GM19372 (cell line): Measurements from ENCODE around the gene ZC3H13.
"Not testable (repeated sequence)": the region's sequence is repeated elsewhere in the genome, so short reads cannot be mapped to it uniquely, and the experiment has no call there.

Experiments
- ATAC-seq: cut with Tn5 transposase; IDR thresholded peaks from one replicate; pipeline ENCODE4 v1.9.1; 2021; ENCODE audit warnings: mild to moderate bottlenecking, low read depth, moderate library complexity; ENCODE audit not compliant: unreplicated experiment

The ZC3H13 gene

DNA sequence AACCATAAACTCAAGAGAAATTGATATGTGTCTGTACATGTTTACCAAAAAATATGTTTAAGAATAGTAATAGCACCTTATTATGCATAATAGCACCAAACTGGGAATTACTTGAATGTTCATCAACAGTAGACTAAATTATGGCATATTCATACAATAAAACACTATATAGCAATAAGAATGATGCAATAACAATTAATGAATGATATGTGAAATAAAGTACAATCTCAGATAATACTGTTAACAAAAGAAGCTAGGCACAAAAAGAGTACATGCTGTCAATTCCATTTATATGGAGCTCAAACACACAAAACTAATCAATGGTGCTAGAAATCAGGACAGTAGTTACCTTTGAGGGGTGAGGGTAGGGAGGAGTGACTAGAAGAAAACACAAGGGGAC is 36.3 kb downstream of the ZC3H13 start:
- ATAC-seq = no peak

DNA sequence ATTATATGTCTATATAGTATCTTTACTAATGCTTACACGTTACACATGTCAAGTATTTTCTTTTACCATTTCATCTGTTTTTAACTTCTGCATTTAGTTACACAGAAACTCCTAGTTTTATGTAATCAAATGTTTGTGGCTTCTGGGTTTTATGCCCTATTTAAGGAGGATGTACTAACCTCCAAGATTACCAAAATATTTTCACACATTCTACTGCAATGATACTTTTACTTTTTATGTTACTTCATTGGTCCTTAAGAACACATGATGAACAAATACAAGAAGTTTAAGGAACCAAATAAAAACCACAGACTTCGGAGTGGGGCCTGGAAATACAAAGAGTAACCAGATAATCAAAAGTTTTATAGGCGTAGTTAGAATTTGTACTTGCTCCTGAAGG is 37.2 kb downstream of the ZC3H13 start:
- no peak for ATAC-seq

- no peak for ATAC-seq
These were observed 40.1 kb downstream of the ZC3H13 start for GRCh38 chr13:46012404-46012803.

DNA sequence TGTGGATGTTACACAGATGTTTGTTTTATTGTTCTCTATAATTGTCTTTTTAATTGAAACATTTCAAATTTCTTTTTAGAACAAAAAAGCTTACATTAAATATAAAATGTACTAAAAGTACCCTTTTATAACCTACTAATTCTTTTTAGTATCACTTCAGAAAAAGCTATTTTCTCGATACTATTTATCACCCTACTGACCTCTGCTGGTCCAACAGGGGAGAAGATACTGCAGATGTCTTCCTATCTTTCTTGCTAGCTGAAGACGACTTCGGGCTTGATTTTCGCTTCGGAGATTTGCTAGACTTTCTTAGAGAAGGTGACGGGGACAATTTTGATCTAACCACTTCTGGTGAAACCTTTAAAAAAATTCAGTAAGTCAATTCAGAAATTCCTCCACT is 42.4 kb downstream of the ZC3H13 start:
- no peak for ATAC-seq

GRCh38 chr13:46008631-46009030 is 43.9 kb downstream of the ZC3H13 start:
- ATAC-seq = no peak

GRCh38 chr13:46006688-46007452 is 45.7 kb downstream of the ZC3H13 start:
- no peak for ATAC-seq

DNA sequence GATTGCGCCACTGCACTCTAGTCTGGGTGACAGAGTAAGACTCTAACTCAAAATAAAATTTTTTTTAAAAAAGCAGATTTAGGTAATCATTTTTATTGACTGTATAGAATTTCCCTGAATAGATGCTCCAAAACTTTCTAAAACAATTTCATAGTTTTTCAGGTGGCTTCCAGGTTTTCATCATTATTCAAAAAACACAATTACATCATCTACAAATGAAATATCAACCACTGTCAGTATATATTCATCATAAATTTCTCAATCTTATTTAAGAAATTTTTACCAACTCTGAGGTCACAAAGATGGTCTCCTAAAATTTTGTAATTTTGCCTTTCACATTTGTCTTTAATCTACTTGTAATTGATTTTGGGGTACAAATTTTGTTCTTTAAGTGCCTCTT is 48.1 kb downstream of the ZC3H13 start:
- no peak for ATAC-seq

DNA sequence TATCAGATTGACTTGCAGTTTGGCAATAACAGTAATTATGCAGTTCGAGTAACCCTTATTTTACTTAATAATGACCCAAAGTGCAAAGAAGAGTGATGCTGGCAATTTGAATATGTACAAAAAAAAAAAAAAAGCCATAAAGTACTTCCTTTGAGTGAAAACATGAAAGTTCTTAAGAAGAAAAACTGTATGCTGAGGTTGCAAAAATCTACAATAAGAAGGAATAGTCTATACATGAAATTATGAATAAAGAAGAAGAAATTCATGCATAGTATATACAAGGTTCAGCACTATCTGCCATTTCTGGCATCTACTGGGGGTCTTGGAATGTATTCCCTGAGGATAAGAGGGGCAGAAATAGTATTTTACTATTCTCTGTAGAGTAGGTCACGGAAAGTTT is 55.9 kb downstream of the ZC3H13 start:
- no peak for ATAC-seq

DNA sequence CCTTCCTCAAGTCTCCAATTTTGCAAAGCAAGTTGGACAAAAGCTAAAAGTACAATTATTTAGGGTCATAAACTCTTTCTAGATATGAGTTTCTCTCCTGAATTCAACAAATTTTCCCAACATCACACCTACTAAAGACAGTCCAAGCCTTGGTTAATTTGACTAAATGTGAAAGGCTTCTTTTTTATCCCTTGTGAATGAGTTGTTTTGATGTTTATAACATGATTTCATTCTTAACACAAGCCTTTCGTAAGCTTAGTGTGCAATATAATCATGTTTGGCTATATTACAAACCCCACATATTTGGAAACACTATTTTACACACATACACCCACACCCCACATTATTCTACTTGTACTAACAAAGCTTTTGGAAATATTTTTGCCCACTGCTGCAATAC is 57.3 kb downstream of the ZC3H13 start:
- ATAC-seq = no peak

DNA sequence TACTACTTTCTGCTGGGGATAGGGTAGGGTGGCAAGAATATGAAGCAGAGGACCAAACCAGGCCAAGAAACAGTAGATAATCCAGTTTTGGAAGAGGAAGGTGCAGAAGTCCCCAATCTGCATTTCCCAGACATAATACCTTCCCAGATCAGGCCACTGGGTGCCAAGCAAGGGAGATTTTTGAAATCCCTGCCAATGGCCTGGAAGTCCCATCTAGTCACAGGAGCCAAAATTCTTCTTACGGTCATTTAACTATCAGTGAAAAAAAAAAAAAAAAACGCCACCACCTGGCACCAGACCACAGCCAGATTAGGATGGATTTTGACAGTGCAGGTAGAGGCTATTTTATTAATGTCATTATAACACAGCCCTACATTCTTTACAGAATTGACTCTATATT is 57.8 kb downstream of the ZC3H13 start:
- no peak for ATAC-seq

GRCh38 chr13:45989607-45990006 is 62.9 kb downstream of the ZC3H13 start:
- no peak for ATAC-seq

GRCh38 chr13:45981127-45981526 is 71.4 kb downstream of the ZC3H13 start:
- ATAC-seq = not testable (repeated sequence)

DNA sequence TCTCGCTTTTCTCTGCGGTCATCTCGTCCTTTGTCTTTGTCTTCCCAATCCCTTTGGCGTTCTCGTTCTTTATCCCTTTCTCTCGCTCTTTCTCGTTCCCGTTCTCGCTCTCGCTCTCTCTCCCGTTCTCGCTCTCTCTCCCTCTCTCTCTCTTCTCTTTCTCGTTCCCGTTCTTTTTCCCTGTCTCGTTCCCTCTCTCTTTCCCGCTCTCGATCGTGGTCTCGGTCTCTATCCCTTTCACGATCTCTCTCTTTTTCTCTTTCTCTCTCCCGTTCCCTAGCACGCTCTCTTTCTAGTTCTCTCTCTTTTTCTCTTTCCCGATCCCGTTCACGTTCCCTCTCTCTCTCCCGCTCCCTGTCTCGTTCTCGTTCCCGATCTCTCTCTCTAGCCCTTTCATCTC is 77.2 kb downstream of the ZC3H13 start:
- ATAC-seq = no peak

DNA sequence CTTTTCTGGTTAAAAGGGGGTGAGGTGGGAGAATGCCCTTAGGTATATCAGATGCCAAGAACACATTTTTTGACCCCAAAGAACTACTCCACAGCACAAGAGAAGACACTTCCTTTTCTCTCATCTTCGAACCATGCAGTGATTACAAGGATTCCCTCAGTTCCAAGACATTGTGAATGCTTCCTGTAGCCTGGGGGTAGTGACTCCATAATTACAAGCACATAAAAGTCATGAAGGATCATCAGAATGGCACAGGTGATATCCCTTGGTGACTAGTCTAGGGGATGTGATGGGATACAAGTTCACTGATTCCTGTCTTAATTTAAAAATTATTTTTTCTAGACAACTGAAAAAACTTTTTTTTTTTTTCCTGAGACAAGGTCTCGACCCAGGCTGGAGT is 78.0 kb downstream of the ZC3H13 start:
- ATAC-seq = no peak

GRCh38 chr13:45967589-45967988 is 85.0 kb downstream of the ZC3H13 start:
- no peak for ATAC-seq

GRCh38 chr13:45966715-45967114 is 85.8 kb downstream of the ZC3H13 start:
- no peak for ATAC-seq

DNA sequence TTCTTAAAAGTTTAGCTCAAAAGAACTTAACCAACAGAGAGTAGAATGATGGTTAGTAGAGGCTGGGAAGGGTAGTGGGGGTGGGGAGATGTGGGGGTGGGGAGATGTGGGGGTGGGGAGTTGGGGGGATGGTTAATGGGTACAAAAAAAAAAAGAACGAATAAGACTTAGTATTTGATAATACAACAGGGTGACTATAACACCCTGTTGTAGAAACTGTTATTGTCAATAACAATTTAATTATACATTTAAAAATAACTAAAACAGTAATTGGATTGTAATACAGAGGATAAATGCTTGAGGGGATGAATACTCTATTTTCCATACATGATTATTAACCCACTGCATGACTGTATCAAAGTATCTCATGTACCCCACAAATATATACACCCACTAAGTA is 91.1 kb downstream of the ZC3H13 start:
- no peak for ATAC-seq

DNA sequence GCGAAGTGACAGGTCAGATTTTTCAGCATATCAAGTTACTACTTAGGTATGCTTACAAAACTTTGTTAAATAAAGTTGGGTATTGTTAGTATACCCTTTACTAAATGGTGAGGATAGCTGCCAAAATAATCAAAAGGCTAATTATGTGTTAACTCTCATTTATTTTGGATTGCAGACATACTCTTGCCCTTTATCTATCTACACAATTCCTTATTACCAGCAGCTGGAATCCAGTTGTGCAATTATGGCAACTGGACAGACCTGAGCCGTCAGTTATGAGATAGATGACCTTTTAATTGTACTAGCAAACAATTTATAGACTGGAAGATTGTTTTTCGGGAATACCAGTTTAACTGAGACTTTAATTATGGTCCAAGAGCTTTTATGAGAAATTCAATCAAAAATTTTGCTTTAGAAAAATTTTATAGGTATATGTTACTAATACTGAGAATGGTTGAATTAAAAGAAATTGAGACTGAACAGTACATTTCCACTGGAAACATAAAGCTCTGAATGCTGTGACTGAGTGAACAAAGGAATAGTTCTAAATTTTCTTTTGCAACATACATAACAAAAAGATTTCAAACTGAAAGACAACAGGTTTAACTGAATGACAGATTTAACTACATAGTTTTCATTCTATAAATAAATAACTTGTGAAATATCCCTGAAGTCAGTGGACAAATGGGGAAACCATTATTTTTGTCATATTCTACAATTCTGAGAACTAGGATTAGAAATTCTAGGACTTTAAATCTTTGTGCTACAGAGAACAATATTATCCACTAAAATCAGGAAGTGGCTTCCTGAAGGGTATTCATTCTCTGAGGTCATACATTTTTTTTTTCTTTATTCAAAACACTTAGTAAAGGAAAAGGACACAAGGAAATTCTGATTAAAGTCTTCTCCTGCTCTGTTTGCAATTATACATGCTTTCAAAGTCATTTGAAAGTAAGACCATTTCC is 97.4 kb downstream of the ZC3H13 start:
- ATAC-seq = no peak

DNA sequence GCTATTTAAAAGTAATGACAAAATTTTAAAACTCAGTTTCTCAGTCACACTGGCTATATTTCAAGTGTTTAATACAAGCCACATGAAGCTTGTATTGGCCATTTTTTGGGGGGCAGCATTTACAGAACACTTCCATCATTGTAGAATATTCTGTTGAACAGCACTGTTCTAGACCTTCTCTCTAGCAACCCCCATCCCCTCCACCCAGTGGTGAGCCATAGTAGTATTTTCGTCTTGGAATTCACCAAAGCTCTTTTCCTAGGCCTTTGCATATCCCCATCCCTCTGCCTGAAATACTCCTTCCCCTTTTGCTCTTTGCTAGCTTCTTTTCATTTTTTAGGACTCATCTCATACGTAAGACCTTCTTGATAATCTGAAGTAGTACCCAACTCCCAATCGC is 99.5 kb downstream of the ZC3H13 start:
- ATAC-seq = no peak

DNA sequence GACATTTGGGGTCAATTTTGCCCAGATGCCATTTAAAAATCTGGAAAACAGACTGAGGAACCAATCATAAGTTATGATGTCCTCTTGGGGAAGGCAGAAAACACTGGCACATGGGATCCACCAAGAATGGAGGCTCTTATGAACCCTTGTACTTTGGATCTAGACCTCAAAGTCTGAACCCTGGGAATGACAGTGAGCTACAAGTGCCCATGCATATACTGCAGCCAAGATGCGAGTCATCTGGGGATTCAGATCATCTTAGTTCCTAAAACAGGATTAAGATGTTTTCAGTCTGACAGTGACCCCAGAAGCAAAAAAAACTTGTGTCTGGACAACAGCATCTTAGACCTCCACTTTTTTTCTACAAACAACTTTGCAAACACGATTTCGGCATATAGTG is 100.8 kb downstream of the ZC3H13 start:
- ATAC-seq = no peak

DNA sequence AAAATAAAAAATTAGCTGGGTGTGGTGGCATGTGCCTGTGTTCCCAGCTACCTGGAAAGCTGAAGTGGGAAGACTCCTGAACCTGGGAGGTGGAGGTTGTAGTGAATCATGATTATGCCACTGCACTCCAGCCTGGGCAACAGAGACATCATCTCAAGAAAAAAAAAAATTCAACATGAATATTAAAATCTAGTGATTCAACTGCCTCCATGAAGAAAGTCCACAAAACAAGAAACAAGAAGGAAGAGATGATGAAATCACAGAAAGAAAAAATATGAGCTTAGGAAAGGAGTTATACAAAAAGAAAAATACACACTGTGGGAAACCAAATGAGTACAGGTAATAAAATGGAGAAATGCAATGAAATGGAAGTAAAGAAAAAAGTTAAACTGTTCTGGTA is 101.4 kb downstream of the ZC3H13 start:
- ATAC-seq = no peak
